Stimulated activated CD4-positive, alpha-beta T cell treated with anti-CD3 and anti-CD28 coated beads, Interleukin-4, amount 100 ng/mL, for 1 hour (primary cell): Measurements from ENCODE around the gene LILRB2.
"Not testable (repeated sequence)": the region's sequence is repeated elsewhere in the genome, so short reads cannot be mapped to it uniquely, and the experiment has no call there.

Source experiments
- DNase-seq: peaks from one replicate; pipeline ENCODE4 v3.0.0-alpha.2; 2020

The LILRB2 gene

DNA sequence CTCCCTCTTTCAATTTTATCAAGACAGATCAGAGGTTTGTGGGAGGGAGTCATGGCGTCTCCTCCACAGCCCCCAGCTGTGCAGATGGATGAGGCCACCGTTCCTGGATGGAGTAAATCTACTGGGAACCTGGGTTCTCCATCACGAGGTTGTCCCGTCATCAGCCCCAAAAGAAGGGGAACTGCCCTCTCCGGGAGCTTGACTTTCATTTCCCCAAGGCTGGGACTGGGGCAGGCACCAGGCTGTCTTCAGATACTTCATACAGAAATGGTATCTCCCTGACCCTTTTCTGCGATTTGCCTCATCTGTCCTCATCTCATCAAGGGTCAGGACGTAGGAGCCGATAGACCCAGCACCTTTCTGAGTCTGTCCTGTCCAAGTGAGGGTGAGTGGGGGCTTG, 9.8 kb downstream of the LILRB2 start:
- DNase-seq, result no peak

DNA sequence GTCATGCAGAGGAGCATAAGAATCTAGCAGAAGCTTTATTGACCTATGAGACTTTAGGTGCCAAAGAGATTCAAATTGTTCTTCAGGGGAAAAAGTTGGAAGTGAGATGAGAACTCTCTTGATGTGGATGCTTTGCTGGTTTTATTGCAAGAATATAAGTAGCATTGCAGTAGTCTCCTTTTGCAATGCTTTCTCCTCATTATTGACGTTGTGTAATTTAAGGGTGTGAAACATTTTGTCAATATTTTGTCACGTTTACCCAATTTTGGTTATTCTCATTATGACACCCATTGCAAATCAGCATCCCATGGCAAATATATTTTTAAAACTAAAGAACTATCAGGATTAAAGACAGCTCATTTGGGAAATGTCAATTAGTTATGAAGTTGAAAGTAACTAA, 12.0 kb downstream of the LILRB2 start:
- no peak for DNase-seq

DNA sequence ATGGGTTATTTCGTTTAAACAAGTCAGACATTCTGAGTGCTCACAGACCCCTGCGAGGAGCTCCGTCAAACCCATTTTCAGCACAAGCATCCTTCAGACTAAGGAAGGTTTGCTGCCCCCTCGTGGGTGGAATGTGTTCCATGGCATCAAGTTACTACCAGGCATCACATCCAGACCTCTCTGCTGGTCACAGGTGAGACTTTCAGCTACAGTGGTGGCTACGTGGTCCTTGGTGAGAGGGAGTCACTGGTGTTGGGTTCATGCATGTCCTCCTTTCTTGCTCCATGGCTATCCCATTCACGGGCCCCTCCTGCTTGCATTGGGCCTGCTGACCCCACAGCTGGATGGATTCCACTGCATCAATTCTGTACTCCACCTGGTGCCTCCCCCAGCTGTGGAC, 14.8 kb downstream of the LILRB2 start:
- DNase-seq, result peak; percentile 73

DNA sequence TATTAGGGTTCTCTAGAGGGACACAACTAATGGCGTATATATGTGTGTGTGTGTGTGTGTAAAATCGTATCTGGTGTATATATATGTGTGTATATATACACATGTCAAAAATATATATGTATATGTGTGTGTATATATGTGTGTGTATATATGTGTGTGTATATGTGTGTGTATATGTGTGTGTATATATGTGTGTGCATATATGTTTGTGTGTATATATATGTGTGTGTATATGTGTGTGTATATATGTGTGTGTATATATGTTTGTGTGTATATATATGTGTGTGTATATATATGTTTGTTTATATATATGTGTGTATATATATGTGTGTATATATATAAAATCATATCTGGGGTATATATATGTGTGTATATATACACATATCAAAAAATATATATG, 18.4 kb downstream of the LILRB2 start:
- DNase-seq, result no peak

DNA sequence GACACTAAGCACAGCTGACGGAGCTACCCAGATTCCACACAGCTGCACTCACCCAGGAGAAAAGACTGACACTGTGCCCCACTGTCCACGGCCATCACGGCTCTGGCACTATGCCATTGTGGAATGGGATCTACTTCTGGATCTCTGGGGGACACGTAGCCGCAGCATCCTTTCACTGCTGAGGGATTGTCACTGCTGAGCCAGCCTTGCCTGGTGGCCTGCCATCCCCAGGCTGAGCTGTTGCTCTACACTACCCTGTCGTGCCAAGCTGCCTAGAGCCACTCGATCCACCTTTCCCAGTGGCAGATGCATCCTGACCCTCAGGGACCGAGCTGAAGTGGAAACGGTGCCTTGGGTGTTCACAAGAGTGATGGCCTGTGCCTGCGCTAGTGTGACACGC, 18.8 kb downstream of the LILRB2 start:
- no peak for DNase-seq

DNA sequence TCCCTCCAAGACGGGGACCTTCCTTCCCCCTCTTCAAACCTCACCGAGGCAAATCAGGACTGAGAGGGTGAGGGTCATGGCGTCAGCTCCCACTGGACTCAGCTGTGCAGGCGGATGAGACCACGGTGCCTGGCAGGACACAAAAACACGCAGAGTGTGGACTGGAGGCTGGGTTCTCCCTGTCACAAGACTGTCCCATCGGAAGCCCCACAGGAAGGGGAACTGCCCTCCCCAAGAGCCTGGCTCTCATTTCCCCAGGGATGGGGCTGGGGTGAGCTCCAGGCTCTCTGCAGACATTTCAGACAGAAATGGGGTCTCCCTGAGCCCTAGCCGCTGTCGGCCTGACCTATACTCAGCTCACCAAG, 23.8 kb downstream of the LILRB2 start, which contains the start of gene LILRB5:
TSS of gene LILRB5 (minus strand) at position 158 of the 365 bp plus-strand sequence. CDS start at position 78, 80 bp downstream.
- no peak for DNase-seq

DNA sequence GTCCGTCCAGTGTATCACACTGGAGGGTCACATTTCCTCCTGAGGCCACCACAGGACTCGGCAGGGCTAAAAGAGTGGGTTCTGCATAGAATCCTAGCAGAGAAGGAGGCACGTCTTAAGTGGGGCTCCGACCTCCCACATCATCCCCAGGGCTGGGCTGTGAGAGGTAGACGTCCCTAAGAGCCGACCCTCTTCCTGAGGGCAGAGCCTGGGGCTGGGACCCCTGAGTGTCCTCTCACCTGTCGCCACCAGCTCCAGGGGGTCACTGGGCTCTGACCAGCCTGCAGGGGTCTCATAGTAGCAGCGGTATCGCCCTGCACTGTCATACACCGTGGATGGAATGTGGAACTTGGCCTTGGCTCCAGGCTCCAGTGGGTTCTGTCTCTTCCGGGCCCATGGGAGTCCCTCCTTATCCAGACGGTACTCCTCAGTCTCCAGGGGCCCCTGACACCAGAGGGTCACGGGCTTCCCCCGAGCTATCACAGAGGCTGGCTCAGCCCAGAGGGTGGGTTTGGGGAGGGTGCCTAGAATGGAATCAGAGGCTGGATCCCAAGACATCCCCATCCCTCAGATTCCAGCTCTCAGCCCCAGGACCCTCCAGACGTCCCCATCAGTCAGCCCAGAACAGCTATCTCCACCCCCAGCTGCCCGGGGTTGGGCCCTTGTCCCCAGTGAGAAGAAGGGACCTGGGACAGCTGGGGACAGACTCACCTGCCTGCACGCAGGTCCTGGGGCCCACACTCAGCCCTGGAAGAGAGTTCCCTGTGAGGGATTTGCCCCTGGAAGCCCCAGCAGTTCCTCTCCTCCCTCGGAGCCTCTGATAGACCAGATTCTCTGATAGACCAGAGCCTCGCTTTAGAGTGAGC, 24.4 kb downstream of the LILRB2 start:
- DNase-seq, result no peak

DNA sequence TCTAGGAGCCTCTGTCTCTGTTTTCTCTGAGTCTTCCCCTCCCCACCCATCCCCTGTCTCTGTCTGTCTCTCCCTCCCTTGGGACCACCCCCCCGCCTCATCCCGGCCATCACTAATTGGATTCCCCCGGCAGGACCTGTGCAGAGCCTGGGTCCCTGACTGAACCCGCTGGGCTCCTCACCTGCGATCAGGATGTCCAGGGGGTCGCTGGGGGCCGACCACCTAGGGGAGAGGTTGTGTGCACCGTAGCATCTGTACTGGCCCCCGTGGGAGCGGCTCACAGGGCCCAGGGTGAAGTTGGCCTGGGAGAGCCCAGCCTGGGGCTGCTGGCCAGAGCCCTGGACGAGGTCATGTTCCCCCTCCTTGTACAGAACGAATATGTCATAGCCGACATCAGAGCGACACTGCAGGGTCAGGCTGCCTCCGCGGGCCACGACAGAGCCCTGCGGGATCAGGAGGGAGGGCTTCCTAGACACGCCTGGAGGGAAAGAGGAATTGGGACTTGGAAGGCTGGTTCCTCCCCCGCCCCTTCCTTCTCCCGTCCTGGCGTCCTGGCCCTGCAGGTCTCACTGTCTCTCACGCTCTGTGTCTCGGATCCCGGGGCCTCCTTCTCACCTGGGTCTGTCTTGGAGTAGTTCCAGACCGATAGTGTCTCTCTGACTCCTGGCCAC, 25.7 kb downstream of the LILRB2 start:
- no peak for DNase-seq

DNA sequence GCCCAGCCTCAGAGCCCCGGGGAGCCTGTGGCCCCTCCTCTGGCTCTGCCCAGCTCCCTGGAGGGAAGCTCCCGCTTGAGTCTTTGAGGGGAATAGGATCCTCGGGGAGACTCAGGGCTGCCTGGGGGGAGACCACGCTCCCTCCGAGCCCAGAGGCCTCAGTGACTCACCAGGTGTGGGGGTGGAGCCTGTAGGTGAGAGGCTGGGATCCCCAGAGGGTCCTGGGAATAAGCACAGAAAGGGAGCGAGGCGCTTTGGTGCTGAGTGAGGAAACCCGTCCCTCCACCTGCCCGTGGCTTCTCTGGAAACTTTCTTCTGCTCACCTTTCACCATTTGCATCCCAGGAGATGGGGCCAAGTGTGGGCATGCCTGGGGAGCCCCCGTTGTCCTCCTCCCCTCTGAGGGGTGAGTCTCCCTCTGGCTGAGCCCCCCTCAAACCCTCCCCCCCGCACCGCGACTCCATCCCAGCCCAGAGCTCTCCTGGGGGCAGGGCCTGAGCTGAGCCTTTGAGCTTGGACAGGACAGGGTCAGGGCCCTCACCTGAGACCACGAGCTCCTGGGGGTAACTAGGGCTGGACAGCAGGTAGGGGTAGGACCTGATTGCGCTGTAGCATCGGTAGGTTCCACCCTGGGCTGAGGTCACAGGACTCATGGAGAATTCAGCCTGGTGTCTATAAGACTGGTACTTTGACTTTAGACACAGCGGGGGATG, 26.6 kb downstream of the LILRB2 start:
- no peak for DNase-seq

DNA sequence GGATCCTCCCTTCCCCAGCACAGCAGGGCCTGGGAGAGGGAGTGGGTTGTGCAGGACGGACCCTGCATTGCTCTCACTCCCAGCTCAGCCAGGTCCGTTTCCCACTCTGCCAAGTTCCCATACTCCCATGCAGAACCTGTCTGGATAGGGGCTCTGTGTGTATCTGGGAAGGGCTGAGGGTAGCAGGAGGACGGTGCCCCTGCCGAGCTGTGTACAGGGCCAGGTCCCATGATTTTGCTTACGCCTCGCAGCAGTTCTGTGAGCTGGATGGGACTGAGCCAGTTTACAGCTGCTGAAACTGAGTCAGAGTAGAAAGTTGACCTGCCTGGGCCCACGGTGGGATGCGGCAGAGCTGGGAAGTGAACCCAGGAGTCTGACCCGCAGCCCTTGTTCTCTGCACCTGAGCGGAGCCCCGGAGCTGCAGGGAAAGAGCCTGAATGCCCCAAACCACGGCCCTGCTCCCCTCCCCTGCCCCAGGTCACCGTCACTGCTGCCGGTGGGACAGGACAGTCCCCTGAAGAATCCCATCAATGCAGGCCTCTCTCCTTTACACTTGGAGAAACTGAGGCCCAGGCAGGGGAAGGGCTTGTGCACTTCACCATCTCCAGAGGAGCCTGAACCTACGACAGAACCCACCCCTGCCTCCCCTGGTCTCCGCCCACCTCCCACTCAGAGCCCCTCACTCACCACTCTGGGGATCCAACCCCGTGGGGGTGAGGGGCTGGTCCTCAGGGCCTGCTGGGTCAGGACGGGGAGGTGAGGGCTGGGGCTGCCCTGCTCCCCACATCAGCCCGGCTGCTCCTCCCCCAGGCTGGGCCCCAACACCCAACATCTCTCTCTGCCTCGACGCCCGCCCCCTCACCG, 27.3 kb downstream of the LILRB2 start:
- no peak for DNase-seq

DNA sequence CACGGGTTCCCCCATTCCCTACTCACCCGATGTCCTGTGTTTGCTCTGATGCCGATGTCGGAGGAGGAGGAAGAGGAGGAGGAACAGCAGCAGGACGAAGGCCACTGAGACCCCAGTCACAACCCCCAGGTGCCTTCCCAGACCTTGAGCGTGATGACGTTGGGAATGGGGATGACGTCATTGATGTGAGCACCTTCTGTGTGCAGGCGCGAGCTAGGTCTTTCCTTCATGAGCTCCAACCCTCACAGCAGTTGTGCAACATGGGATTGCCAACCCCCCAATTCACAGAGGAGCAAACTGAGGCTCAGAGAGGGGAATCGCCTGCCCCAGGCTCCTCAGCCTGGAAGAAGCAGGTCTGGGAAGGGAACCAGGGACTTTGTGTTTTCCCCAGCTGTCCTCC, 28.1 kb downstream of the LILRB2 start:
- no peak for DNase-seq

DNA sequence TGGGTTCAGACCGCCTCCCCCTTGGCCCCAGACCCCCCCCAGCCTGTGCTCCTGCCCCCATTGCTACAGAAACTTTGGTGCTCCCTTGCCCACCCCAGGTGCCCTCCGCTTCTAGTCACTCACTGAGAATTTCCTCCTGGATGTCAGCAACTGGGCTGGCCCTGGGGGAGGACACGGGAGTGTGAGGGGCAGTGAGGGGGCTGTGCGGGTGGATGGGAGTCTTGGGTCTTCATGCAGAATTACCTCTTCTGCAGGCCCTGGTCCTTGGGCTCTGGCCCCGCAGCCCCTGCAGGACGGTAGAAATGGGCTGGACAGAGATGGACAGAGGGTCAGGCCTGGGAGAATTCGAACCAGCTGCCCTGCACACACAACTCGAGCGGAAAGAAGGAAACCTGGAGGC, 28.7 kb downstream of the LILRB2 start:
- no peak for DNase-seq

DNA sequence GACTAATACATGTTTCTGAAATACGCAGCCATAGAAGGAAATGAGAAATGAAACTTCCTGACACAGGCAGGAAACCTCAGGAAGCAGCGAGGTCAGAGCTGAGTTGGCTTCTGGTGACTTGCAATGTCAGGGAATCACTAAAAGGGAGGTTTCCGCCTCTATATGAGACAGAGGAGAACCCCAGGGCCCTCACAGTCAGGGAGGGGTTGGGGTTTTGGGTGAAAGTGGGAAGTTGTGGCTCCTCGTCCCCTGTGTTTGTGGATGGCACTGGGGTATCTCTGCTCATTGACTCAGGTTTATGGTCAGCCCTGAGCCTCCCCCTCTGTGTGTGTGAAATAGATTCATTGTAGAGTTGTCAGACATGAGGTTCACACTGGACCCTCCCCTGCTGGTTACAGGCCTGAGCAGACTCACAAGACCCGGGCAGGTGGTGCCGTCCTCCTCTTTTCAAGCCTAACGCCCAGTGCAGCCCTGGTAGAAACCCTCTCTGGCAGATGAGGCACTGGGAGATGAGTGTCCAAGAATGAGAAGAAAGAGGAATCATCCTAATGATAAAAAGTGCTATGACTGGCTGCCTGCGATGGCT, 32.8 kb downstream of the LILRB2 start:
- DNase-seq, result peak; percentile 14

DNA sequence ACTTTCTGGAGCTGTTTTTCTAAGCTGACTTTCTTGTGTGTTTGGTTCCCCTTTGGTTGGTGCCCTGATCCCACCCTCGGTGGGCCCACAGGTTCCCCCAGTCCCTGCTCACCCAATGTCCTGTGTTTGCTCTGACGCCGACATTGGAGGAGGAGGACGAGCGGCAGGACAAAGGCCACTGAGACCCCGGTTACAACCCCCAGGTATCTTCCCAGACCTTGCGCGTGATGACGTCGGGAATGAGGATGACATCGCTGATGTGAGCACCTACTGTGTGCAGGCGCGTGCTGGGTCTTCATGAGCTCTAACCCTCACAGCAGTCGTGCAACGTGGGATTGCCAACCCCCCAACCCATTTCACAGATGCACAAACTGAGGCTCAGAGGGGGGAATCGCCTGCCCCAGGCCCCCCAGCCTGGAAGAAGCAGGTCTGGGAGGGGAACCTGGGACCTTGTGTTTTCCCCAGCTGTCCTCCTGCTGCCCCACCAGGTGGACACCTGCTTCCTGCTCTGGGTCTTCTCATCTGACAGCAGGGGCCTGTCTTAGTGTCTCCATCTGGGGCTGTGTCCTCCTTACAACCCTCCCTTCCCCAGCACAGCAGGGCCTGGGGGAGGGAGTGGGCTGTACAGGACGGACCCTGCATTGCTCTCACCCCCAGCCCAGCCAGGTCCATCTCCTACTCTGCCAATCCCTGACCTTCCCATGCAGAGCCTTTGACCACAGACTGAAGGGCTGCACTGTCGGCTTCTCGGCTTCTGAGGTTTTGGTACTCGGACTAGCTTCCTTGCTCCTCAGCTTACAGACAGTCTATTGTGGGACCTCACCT, 33.6 kb downstream of the LILRB2 start:
- DNase-seq, result no peak

DNA sequence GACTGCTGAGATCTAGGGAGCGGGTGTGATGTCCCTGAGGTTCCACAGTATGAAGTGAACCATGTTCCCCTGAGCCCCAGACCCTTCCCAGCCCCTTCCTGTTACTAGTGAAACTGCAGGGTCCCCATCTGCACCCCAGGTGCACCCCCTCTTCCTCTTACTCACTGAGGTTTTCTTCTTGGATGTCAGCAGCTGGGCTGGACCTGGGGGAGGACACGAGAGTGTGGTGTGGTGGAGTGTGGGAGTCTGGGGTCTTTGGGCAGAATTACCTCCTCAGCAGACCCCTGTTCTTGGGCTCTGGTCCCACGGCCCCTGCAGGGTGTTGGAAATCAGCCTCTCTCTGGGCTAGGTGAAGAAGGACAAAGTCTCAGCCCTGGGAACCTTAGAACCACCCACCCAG, 35.0 kb downstream of the LILRB2 start:
- no peak for DNase-seq

DNA sequence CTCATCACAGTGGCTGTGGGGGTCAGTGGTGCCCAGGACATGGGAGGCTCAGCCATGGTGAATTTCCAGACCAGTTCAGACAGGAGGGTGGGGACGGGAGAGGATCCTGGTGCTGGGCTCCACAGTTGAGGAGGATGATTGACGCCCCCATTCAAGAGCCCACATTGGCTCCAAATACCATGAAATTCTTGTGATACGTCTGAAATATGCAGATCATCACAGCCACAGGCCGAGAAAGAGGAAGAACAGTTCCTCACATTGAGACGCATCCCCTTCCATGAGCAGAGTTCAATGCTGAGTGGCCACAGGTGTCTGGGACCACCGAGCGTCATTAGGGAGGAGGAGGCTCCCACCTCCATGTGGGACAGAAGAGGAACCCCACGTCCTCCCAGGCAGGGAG, 37.1 kb downstream of the LILRB2 start:
- not testable (repeated sequence) for DNase-seq

DNA sequence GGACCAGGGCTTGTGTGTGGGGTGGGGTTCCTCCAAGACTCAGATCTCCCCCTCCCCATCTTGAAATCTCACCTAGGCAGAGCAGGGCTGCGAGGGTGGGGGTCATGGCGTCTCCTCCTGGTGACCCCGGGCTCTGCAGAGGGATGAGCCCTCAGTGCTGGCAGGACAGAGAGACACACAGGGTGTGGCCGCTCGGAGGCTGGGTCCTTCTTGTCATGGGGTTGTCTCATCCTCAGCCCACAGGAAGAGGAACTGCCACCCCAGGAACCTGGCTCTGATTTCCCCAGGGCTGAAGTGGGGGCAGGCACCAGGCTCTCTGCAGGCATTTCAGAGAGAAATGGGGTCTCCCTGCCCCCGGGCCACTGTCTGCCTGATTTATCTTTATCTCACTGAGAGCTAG, 38.3 kb downstream of the LILRB2 start, which contains the start of gene LILRA6:
TSS of gene LILRA6 (minus strand) at position 145 of the 400 bp plus-strand sequence.
- not testable (repeated sequence) for DNase-seq

DNA sequence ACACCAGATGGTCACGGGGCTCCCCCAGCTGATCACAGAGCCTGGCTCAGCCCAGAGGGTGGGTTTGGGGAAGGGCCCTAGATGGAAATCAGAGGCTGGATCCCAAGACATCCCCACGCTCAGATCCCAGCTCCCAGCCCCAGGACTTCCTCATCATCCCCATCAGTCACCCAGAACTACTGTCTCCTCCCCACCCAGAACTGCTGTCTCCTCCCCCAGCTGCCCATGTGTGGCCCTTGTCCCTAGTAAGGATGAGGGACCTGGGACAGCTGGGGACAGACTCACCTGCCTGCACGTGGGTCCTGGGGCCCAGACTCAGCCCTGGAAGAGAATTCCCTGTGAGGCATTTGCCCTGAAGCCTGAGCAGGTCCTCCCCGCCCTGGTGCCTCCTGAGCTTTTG, 38.7 kb downstream of the LILRB2 start:
- DNase-seq, result not testable (repeated sequence)

DNA sequence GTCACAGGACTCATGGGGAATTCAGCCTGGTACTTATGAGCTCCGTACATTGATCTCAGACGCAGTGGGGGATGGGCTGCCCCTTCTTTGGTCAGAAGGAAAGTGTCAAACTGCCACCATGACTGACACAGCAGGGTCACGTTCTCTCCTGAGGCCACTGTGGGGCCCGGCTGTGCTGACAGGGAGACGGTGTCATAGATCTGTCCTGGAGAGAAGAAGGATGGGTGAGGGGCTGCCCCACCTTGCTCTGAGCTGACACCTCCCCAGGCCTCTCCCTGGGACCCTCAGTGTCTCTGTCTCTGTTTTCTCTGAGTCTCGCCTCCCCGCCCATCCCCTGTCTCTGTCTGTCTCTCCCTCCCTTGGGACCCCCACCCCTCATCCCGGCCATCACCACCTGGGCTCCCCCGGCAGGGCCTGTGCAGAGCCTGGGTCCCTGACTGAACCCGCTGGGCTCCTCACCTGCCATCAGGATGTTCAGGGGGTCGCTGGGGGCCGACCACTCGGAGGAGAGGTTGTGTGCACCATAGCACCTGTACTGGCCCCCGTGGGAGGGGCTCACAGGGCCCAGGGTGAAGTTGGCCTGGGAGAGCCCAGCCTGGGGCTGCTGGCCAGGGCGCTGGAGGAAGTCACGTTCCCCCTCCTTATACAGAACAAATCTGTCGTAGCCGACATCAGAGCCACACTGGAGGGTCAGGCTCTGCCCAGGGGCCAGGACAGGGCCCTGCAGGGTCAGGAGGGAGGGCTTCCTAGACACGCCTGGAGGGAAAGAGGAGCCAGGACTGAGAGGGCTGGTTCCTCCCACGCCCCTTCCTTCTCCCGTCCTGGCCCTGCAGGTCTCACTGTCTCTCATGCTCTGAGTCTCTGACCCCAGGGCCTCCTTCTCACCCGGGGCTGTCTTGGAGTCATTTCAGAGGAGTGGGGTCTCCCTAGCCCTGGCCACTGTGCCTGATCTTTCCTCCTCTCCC, 40.3 kb downstream of the LILRB2 start:
- DNase-seq, result not testable (repeated sequence)
